Middle frontal gyrus (tissue), 1 donor: Measurements from ENCODE around the gene RNMT.
A peak's percentile ranks its signal among the peaks of the same experiment; 100 is the strongest.
"Not testable (repeated sequence)": the region's sequence is repeated elsewhere in the genome, so short reads cannot be mapped to it uniquely, and the experiment has no call there.

Source experiments
- DNase-seq: peaks from one replicate; pipeline ENCODE4 v3.0.0-alpha.2; 2015; ENCODE audit warnings: low spot score; ENCODE audit errors: extremely low spot score

Gene RNMT

DNA sequence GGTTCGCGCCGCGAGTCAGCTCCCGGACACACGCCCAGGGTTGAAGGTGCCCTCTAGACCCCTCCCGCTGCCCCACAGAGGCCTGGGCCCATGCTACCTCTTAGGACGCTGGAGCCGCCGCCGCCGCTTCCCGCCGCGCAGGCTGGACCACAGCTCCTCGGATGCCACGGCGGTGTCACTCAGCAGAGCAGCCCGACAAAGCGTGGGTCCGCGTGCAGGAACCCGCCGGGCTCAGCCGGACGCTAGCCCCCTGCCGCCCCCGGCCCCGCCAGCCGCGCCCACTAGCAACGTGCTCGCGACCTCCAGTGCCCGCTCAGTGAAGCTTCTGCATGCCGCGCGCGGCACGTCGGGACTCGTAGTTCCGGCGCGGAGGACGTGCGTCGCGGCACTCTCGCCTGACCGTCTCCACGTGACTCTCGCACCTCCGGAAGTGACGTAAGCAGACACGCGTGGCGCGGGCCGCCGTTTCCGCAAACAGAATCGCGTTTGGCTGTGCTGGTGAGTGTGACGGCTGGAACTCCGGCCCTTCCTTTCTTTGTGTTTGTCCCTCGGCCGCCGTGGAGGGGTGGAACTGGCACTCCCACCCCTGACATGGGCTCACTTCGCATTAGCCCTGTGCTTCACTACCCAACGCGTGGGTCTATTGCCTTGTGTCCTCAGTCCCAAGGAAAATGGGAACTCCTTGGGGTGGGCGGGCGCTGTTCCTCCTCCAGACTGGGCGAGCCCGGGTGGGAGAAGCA lies at the start of gene RNMT, which contains the start of gene FAM210A:
TSS of gene RNMT (plus strand) at position 442 of the 740 bp plus-strand sequence. CDS start 4,845 bp downstream, outside the sequence.
TSS of gene FAM210A (minus strand) at position 327 of the 740 bp plus-strand sequence. CDS start 44,481 bp downstream, outside the sequence.
- DNase-seq = peak; percentile 96

DNA sequence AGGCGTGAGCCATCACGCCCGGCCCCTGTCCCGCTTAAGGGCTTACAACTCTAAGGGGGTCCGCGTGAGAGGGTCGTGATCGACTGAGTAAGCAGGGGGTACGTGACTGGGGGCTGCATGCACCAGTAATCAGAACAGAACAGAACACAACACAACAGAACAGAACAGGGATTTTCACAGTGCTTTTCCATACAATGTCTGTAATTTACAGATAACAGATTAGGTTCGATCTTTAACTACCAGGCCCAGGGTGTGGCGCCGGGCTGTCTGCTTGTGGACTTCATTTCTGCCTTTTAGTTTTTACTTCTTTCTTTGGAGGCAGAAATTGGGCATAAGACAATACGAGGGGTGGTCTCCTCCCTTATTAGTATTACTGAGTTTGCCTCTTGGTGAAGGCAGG lies 49.1 kb upstream of the RNMT start:
- not testable (repeated sequence) for DNase-seq

DNA sequence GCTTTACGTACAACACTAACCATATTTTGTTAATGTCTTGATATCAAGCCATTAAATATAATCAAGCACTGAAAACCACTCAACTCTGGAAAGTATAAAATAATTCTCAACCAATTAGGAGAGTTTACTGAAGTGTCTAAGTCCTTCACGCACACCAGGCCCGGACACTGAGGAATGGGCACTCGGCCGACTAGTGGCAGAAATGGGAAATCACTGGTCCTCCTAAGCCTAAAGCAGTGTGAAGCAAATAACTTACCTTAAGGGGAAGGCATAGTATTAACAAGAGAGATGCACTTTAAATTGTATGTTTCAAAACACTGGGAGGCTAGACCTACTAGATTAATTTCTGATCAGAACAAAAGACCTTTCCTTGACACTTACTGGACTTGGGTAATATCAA lies 45.9 kb upstream of the RNMT start:
- no peak for DNase-seq

DNA sequence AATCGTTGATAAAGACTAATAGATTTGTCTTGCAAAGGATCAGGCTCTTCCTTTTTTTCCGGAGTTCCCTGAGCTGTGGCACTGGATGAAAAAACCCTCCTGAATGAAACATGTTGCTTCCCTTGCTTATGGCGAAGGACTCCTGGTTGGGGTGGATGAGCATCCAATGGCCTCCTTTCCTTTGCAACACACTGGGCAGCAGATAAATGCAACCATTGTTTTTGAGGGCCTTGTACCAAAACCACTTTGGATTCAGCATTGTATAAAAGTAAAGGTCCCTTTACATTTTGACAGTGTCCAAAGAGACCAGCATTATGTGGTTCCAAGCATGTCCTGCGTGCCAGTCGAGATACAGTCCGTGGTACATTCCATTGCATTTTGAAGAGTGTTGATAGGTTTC lies 44.8 kb upstream of the RNMT start:
- no peak for DNase-seq

DNA sequence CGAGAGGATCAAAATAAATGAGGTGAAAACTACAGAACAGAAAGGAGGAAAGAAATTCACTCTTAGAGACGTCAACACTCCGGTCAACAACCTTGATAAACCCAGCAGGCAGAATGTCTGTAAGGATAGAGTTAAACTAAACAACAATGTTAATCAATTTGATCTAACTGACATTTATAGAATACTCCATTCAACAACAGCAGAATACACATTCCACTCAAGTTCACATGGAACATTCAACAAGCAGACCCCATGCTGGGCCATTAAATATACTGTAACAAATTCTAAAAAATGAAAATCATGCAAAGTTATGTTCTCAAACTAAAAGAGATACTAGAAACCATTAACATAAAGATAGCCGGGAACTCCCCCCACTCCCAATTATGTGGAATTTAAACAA lies 41.9 kb upstream of the RNMT start:
- no peak for DNase-seq

DNA sequence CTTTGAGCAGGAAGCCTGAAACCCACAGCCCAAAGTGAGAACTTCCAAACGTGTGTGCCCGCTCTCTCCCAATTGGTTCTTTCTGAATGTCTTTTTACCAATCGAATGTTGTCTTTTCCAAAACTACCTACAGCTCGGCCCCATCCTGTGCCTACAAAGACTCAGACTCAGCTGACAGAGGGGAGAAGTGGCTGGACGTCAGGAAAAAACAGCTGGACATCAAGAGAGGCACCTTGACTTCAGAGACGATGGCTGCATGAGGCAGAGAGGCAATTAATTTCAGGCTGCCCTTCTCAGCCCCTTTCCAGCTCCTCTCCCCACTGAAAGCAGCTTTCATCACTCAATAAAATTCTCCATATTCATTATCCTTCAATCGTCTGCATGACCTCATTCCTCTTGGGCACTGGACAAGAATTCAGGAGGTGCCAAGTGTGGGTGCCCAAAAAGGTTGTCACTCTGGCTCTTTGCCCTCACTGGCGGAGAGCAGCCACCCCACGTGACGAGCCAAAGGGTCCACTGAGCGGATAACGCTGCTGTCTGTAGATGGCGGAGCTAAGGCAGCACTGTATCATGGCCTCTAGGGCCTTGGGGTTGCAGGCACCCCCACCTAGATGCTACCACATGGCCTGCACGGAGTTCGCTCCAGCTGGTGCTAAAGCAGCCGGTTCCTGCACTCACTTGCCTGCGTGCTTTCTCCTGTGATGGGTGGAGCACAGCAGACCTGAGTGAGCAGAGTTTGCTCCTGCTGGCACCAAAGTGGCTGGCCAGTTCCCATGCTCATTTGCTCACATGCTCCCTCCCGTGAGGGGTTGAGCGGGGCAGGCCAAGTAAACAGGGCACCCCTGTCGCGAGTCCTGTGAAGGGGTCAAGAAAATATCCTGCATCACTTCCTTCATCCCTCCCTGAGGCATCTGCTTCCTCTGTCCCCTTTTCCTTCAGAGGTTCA lies 38.0 kb upstream of the RNMT start:
- DNase-seq = no peak

DNA sequence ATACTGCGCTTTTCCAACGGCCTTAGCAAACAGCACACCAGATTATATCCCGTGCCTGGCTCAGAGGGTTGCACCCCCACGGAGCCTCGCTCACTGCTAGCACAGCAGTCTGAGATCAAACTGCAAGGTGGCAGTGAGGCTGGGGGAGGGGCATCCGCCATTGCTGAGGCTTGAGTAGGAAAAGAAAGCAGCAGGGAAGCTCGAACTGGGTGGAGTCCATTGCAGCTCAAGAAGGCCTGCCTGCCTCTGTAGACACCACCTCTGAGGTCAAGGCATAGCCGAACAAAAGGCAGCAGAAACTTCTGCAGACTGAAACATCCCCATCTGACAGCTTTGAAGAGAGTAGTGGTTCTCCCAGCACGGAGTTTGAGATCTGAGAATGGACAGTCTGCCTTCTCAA lies 36.4 kb upstream of the RNMT start:
- DNase-seq = not testable (repeated sequence)

DNA sequence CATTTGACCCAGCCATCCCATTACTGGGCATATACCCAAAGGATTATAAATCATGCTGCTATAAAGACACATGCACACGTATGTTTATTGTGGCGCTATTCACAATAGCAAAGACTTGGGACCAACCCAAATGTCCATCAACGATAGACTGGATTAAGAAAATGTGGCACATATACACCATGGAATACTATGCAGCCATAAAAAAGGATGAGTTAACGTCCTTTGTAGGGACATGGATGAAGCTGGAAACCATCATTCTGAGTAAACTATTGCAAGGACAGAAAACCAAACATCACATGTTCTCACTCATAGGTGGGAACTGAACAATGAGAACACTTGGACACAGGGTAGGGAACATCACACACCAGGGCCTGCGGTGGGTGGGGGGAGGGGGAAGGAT lies 31.1 kb upstream of the RNMT start:
- not testable (repeated sequence) for DNase-seq

DNA sequence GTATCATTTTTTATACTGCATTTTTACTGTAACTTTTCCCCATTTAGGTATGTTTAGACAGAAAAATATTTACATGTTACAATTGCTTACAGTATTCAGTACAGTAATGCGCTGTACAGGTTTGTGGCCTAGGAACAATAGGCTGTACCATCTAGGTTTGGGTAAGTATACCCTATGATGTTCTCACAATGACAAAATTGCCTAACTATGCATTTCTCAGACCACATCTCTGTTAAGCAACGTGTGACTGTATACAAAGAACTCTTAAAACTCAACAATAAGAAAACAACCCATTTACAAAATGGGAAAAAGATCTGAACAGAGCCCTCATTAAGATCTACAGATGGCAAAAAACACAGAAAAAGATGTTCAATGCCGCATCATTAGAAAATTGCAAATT lies 29.5 kb upstream of the RNMT start:
- DNase-seq = no peak

DNA sequence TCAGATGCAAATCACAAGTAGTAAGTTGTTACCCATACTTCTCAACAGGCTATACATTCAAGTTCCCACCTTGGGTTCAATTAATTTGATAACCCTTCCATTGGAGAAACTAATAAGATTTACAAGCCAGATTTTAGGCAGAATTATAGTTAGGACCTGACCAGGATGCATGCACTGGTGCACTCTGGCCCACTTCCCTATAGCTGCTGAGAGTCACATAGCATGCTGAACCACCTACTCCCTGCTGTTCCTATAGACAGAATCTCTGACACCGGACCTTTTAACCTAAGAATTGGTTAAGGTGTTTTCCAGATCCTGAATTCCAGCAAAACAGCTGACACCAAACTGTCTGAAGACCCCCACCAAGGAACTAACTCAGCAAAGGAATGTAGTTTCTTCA lies 26.3 kb upstream of the RNMT start:
- DNase-seq = no peak

DNA sequence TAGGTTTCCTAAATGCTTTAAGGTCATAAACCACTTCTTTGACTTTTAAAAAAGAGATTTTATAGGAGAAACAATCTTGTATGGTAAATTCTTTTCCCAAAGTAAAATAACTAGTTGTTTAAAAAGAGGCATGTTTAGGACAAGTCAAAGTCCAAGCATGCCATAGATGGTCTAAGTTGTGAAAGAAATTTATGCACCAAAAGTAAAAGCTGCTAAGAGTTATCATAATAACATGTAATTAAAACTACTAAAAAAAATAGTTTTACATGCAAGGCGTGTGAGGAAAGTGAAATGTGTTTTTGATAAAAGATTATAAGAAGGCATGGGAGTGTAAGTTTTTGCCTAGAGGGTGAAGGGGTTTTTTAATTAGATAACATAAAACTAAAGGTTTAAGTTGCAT lies 22.6 kb upstream of the RNMT start:
- no peak for DNase-seq

DNA sequence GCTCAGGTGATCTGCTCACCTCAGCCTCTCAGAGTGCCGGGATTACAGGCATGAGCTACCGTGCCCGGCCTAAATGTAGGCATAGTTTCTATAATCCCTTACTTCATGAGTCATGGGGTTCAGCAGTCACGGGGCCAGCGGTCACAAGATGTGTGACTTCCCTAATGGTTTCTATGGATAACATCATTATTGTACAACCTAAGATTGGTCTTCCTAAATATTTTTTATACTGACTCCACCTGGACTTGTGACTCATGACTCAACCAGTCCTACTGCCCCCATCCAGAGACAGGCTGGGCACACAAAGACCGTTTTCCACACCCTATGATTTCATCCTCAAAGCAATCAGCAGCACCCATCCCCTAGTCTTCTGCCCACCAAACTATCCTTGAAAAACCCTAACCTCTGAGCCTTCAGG lies 16.1 kb upstream of the RNMT start:
- DNase-seq = no peak

DNA sequence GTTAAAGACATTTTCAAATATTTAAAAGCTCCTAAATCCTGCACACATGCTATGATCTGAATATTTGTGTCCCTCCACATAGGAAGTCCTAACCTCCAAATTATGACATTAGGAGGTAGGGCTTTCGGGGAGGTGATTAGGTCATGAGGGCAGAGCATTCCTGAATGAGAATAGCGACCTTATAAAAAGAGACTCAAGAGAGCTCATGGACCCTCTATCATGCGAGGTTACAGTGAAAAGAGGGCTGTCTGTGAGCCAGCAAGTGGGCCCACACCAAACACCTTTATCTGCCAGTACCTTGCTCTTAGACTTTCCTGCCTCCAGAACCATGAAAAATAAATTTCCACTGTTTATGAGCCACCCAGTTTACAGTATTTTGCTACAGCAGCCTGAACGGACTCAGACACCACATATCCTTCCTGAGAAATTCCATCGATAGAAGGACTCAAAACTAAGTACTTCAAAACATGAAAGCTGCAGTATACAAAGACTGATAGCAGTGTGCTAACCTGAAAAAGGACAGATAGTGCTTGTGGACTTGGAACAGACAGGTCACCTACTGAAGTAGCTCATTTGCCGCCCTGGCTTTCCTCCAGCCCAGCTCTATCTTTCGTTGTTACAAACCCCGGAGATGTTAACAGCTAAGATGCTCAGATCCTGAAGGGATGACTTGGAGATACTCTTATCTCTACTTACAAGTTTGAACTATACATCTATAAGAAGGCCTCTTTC lies 13.9 kb upstream of the RNMT start:
- no peak for DNase-seq

DNA sequence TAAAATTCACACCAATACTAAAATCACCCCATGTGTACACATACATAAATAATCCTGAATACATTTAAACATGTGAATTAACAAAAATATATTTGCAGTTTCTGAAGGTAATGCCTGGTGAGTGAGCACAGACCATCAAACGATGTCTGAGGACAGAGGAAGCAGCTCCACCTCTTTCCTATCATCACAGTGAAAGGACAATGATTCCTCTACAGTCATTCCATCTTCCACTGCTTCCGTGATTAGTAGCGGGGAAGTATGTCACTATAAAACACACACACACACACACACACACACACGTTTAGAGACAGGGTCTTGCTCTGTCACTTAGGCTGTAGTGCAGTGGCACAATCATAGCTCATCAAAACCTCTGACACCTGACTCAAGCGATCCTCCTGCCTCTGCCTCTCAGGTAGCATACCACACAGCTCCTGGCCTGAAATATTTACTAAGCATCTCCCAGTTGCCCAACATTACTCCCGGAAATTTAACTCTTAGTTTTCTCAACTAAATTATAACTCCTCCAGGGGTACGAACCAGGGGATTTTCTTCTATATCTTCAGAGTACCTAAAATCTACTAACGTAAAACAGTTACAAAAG lies 12.9 kb upstream of the RNMT start:
- DNase-seq = no peak

DNA sequence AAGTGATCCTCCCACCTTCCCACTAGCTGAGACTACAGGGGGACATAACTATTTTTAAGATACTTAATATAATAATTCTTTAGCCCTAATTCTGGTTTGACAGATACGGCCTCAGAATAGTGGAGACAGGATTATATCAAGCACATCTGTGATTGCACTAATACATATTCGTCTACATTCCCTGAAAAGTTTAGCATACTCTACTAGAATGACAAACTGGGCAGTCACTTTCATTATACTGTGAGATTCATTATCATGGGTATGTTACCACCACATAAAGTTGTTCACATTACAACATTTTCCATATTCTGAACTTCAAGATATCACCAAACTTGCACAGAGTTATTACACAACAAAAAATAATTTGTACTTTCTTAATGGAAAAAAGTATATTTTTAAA lies 11.1 kb upstream of the RNMT start:
- DNase-seq = no peak

DNA sequence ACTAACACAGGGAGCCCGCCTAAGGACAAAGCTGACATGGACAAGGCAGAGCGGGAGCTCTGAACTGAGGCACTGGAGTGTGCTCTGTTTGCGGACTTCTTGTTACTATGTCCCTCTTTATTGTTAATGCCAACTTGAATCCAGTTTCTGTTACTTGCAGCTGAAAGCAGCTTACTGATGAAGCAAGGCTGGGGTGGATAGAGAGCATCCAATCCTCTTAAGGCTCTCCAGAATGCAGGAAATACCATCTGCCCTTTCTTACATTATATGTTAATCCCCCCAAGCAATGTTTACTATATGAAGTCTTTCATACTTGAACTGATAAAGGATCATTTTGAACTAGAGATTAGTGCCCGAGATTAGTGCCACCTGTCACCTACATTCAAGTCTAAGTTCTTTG lies 9.6 kb upstream of the RNMT start:
- DNase-seq = no peak

DNA sequence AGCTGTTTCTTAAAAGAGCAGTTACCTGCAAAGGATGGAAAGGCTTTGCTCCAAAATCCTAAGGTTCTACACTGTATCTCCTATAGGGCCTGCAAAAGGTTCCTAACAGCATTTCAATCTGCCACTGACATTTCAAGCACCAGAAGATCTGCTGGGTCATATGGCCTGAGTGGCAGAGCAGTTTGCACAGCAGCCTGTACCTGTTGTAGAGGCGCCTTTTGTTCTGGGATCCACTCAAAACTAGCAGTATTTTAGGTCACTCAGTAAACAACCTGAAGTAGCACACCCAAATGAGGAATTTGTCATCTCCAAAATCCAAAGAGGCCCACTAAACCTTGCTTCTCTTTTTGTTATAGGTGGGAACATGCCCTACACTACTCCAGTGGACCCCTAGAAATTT lies 6.3 kb upstream of the RNMT start:
- no peak for DNase-seq

DNA sequence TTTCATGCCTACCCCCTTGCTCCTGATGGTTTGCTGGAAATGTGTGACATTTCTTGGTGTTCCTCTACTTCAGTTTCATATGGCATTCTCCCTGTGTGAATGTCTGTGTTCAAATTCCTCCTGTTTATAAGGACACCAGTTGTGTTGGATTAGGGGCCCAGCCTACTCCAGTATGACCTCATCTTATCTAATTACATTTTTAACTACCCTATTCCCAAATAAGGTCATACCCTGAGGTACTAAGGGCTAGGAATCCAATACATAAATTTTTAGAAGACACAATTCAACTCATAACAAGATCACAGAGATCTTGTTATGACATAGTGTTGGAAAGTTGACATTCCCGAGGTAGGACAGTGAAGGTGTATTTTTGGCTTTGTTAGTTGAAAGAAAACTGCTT lies 5.6 kb upstream of the RNMT start:
- no peak for DNase-seq

DNA sequence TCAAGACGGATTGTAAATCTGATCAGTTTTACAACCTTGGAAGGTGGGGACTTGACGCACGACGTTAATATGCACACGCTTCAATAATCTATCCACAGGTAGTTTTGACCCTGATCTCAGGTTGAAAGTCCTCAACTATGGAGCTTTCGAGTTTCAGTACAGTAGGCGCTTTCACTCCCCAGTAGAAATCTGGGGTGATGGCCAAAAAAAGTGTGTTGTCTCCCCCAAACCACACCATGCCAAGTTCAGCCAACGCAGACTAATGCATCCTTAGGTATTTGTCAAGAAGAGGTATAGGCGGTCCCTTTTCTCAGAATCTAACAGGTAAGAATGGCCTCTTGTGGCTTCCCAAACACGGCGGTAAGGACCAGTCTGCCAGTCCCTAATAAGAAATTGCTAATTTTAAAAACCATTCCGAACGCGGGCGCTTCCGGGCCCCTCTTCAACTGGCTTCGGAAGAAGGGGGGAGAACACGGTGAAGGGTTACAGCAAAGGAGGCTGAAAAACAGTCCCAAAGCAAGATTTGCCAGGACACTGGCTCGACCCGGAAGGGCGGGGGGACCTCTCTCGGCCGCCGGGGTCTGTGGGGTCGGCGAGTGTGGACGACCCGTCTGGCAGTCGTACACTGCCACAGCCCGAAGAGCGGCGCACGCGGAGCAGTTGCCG lies 774 bp upstream of the RNMT start:
- DNase-seq = no peak

DNA sequence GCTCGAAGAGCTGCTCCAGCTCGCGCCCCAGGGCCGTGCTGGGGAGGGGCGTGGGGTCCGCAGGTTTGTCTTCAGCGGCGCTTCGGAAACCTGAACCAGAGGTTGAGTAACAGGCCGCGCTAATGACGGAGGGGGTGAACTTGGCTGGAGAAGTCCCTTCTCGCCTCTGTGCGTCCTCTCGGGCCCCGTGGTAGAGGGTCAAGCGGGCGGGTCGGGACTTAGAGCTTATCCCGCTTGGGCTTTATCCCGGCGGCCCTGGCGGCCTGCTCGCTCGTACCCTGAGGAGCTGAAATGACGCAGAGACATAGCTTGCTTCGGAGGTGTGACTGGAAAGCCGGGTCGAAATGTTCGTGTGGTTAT lies 479 bp downstream of the RNMT start:
- DNase-seq = no peak

DNA sequence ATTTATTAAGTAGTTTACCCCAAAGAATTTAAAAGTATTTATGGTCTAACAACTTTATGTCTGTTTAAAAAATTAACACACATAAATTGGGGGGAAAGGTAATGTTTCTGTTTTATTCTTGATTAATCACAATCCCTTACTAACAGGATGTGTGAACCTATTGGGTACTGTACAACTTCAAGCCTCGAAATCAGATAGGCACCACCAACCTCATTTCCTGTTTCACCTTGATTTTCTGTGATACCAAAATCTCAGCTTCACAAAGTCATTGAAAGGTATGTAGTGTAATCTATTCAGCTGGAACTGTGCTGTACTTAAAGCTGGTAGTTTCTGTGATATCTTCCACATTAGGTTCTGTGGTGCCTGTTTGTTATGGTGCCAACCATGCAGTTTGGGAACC lies 4.0 kb downstream of the RNMT start:
- no peak for DNase-seq
